KMS-11 (cell line): ENCODE data around the gene USP31.

Experiments
- H2AFZ ChIP-seq: fragments of 200-600 bp; sonication (generic); 2 replicates; pipeline ENCODE4 v1.6.1; 2016; ENCODE audit warnings: antibody characterized with exemption, mixed run types, low read depth
- H3K27ac ChIP-seq: fragments of 200-600 bp; sonication (generic); 2 replicates; pipeline ENCODE4 v1.6.1; 2016; ENCODE audit warnings: mild to moderate bottlenecking, mixed run types
- H3K27me3 ChIP-seq: fragments of 200-600 bp; sonication (generic); 2 replicates; pipeline ENCODE4 v1.6.1; 2017; ENCODE audit warnings: mild to moderate bottlenecking, low read depth, mixed run types, moderate library complexity; ENCODE audit not compliant: insufficient read depth
- H3K36me3 ChIP-seq: fragments of 200-600 bp; sonication (generic); 2 replicates; pipeline ENCODE4 v1.6.1; 2017; ENCODE audit warnings: mild to moderate bottlenecking, mixed run types; ENCODE audit not compliant: insufficient read depth
- H3K4me1 ChIP-seq: fragments of 200-600 bp; sonication (generic); 2 replicates; pipeline ENCODE4 v1.6.1; 2016; ENCODE audit warnings: mild to moderate bottlenecking, low read depth, mixed run types; ENCODE audit not compliant: poor library complexity, severe bottlenecking
- H3K4me2 ChIP-seq: fragments of 200-600 bp; sonication (generic); 2 replicates; pipeline ENCODE4 v1.7.0; 2016; ENCODE audit warnings: mild to moderate bottlenecking, mixed run types
- H3K4me3 ChIP-seq: fragments of 200-600 bp; sonication (generic); IDR thresholded peaks from 2 replicates; pipeline ENCODE4 v1.6.1; 2017; ENCODE audit warnings: low read depth, low read length, mixed read lengths; ENCODE audit not compliant: insufficient read depth
- H3K79me2 ChIP-seq: fragments of 200-600 bp; sonication (generic); 2 replicates; pipeline ENCODE4 v1.6.1; 2016; ENCODE audit warnings: low read depth, mixed run types; ENCODE audit not compliant: insufficient read depth
- H3K9ac ChIP-seq: fragments of 200-600 bp; sonication (generic); 2 replicates; pipeline ENCODE4 v1.6.1; 2016; ENCODE audit warnings: mild to moderate bottlenecking, mixed run types
- H4K20me1 ChIP-seq: fragments of 200-600 bp; sonication (generic); 2 replicates; pipeline ENCODE4 v1.6.1; 2016; ENCODE audit warnings: mild to moderate bottlenecking, mixed run types; ENCODE audit not compliant: insufficient read depth
- TF ChIP-seq, protein P1 (sequence below): fragments of 200-600 bp; sonication (generic); conservative IDR thresholded peaks from 2 replicates; pipeline ENCODE4 v1.6.1; 2017; ENCODE audit warnings: low read depth, mild to moderate bottlenecking, antibody characterized with exemption, low read length, moderate library complexity, mixed read lengths

USP31 gene

DNA sequence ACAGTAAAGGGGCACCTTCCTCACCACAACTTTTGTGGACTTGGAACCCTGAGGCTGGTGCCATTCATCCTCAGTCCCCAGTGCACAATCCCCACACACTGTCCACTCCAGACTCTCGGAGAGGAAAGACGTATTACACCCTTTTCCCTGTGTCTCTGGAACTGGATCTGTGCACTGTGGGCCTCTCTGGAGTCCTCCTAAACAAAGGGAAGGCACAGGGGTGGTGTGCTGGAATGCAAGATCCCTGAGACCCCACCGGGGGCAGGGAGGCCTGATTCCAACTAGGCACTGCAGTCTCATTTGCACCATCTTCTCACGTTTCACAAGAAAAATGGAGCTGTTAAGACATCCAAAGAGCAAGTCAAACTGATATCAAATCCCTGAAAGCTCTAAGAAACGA lies 89.8 kb downstream of the USP31 start:
- H3K36me3 ChIP-seq = no peaks in the 10 kb centered on the region
- no peaks in the 10 kb centered on the region for H3K27me3 ChIP-seq
- no peak overlapping the region for H3K4me2 ChIP-seq
- peaks cover 4% of the 10 kb centered on the region for H3K4me1 ChIP-seq
- TF ChIP-seq, protein P1, sequence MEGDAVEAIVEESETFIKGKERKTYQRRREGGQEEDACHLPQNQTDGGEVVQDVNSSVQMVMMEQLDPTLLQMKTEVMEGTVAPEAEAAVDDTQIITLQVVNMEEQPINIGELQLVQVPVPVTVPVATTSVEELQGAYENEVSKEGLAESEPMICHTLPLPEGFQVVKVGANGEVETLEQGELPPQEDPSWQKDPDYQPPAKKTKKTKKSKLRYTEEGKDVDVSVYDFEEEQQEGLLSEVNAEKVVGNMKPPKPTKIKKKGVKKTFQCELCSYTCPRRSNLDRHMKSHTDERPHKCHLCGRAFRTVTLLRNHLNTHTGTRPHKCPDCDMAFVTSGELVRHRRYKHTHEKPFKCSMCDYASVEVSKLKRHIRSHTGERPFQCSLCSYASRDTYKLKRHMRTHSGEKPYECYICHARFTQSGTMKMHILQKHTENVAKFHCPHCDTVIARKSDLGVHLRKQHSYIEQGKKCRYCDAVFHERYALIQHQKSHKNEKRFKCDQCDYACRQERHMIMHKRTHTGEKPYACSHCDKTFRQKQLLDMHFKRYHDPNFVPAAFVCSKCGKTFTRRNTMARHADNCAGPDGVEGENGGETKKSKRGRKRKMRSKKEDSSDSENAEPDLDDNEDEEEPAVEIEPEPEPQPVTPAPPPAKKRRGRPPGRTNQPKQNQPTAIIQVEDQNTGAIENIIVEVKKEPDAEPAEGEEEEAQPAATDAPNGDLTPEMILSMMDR = no peak
- no peaks in the 10 kb centered on the region for H3K79me2 ChIP-seq
- no peak overlapping the region for H3K4me3 ChIP-seq
- no peak overlapping the region for H2AFZ ChIP-seq
- no peak overlapping the region for H3K27ac ChIP-seq
- H4K20me1 ChIP-seq = no peaks in the 10 kb centered on the region
- H3K9ac ChIP-seq = no peak overlapping the region

DNA sequence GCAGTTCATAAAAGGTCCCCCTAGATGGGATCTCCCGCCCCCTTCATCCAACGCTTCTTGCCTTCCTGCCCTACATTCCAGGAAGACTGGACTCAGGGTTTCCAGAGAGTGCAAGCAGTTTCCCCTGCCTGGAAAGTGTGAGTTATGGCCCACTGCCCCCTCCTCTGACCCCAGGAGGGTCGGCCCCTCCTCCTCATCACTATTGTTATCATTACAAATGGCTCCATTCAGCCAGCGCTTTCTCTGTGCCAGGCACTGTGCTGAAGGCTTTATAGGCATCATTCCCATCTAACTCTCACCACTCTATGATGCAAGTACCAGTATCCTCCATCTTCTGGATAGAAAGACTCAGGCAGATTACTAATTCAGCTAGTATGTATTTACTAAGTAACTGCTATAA lies 90.7 kb downstream of the USP31 start:
- TF ChIP-seq, protein P1 = no peak
- H3K27me3 ChIP-seq = no peaks in the 10 kb centered on the region
- H4K20me1 ChIP-seq = no peaks in the 10 kb centered on the region
- no peaks in the 10 kb centered on the region for H3K36me3 ChIP-seq
- H3K4me2 ChIP-seq = no peak overlapping the region
- no peaks in the 10 kb centered on the region for H3K79me2 ChIP-seq
- no peak overlapping the region for H3K27ac ChIP-seq
- H2AFZ ChIP-seq = no peak overlapping the region
- peaks cover 4% of the 10 kb centered on the region for H3K4me1 ChIP-seq
- no peak overlapping the region for H3K4me3 ChIP-seq
- no peak overlapping the region for H3K9ac ChIP-seq

DNA sequence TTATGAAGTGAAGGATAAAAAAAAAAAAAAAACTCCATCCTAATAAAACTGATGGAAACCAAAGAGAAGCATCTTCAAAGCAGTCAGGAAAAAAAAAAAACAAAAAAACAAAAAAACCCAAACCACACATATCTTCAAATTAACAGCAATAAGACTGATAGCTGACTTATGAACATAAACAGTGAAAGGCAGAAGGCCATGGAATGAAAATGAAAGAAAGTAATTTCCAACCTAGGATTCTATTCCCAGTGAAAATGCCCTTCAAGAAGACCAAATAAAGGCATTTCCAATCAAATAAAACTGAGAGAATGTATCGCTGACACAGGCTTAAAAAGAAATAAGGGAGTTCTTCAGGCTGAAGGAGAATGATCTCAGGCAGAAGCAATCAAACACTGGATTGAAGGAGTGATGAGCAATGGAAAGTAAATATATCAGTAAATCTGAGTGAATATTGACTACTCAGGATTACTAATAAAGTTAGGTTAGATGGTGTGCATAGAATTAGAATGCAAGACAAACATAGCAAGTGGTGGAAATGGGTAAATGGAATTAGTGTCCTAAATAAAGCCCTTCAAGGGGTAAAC lies 92.1 kb downstream of the USP31 start:
- Histone ChIP-seq H3K4me2 (no peak overlapping the region), H4K20me1 (no peaks in the 10 kb centered on the region), H3K27ac (no peak overlapping the region), H3K9ac (no peak overlapping the region), H3K36me3 (no peaks in the 10 kb centered on the region), H3K4me3 (no peak overlapping the region), H3K27me3 (no peaks in the 10 kb centered on the region), H3K79me2 (no peaks in the 10 kb centered on the region), H3K4me1 (peaks cover 4% of the 10 kb centered on the region), H2AFZ (no peak overlapping the region)
- TF ChIP-seq, protein P1 = no peak

DNA sequence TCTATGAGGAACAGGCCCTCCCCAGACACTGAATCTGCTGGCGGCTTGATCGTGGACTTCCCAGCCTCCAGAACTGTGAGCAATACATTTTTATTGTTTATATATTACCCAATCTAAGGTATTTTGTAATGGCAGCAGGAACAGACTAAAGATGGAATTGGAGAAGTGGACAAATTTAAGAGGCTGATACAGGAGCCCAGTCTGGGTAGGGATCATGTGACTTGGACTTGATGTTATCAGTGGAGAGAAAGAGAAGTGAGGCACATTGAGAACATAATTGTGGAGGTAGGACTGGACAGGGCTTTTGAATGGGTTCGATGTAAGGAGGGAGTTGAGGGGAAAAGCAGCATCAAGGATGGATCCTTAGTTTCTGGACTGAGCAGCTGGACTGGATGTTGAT lies 93.8 kb downstream of the USP31 start:
- H4K20me1 ChIP-seq = no peaks in the 10 kb centered on the region
- H3K9ac ChIP-seq = no peak overlapping the region
- no peaks in the 10 kb centered on the region for H3K79me2 ChIP-seq

More for the DNA sequence above, 93.8 kb downstream of the USP31 start:
- no peak overlapping the region for H3K4me2 ChIP-seq
- no peaks in the 10 kb centered on the region for H3K27me3 ChIP-seq
- H3K36me3 ChIP-seq = no peaks in the 10 kb centered on the region
- H3K4me3 ChIP-seq = no peak overlapping the region
- H3K27ac ChIP-seq = no peak overlapping the region
- H2AFZ ChIP-seq = no peak overlapping the region
- TF ChIP-seq, protein P1 = no peak
- peaks cover under 1% of the 10 kb centered on the region for H3K4me1 ChIP-seq
